Esophagus muscularis mucosa (tissue), 4 donors: ENCODE data around the gene PNPLA3. TPM values are rescaled to one million over a fixed set of nuclear protein-coding genes. Genes with fewer than 3 reads are reported as not detected.
A peak's percentile ranks its signal among the peaks of the same experiment; 100 is the strongest.

Experiments
- DNase-seq: peaks from one replicate; pipeline ENCODE4 v3.0.0-alpha.2; 2017; ENCODE audit errors: extremely low spot score
- H3K27ac ChIP-seq, 4 donors: fragments of 200-600 bp; sonication (generic); replicated peaks in 1 of 4; 1 replicate in 3 of 4; 2 replicates in 1 of 4; pipeline ENCODE4 v1.5.1; 2016 to 2019; ENCODE audit warnings: mild to moderate bottlenecking in 1 of 4
- H3K27me3 ChIP-seq, 4 donors: fragments of 200-600 bp; sonication (generic); one replicate each; pipeline versions ENCODE4 v1.5.1 to v1.6.0; 2016 to 2019
- H3K36me3 ChIP-seq, 4 donors: fragments of 200-600 bp; sonication (generic); one replicate each; pipeline ENCODE4 v1.5.1; 2016 to 2019
- H3K4me1 ChIP-seq, 4 donors: fragments of 200-600 bp; sonication (generic); one replicate each; pipeline ENCODE4 v1.5.1; 2016 to 2019
- H3K4me3 ChIP-seq, 4 donors: fragments of 200-600 bp; sonication (generic); 1 replicate in 2 of 4; 2 replicates in 2 of 4; pipeline ENCODE4 v1.5.1; 2016 to 2019; ENCODE audit warnings: mild to moderate bottlenecking in 4 of 4, moderate library complexity in 1 of 4
- H3K9me3 ChIP-seq, 4 donors: fragments of 200-600 bp; sonication (generic); 1 replicate in 3 of 4; 2 replicates in 1 of 4; pipeline ENCODE4 v1.5.1; 2016 to 2019
- EP300 ChIP-seq: sonication (generic); formaldehyde crosslinking; IDR thresholded peaks from one replicate; pipeline ENCODE4 v1.6.1; 2017; ENCODE audit warnings: antibody characterized with exemption
- POLR2A ChIP-seq: fragments of 450-650 bp; IDR thresholded peaks from one replicate; pipeline ENCODE4 v1.6.1; 2017; ENCODE audit warnings: antibody characterized with exemption, moderate library complexity, mild to moderate bottlenecking, low read depth
- POLR2AphosphoS5 ChIP-seq, 2 donors: sonication (generic); formaldehyde crosslinking; IDR thresholded peaks; one replicate each; pipeline ENCODE4 v1.6.1; 2017; ENCODE audit warnings: antibody characterized with exemption in 2 of 2
- WGBS: methylation state at CpG from one replicate; pipeline ENCODE4 v1.1.5; 2018; 5-methylcytosine and 5-hydroxymethylcytosine counted together
- intact Hi-C: fragments of 100-400 bp; cut with DNase I; formaldehyde crosslinking; loops from one replicate; pipeline ENCODE4 v1.15.1; 2023
- total RNA-seq, 4 donors: library from RNA; depleted of rRNA; stranded (reverse); fragments of >200 nt; gene quantifications; one replicate each; pipeline versions ENCODE4 v1.1.0 to v1.2.1, GENCODE V29; 2016
- TF ChIP-seq, protein P1 (sequence below), 3 experiments: fragments of 200-600 bp in 2 of 3; fragments of 450-650 bp in 1 of 3; sonication (generic) in 2 of 3; IDR thresholded peaks; one replicate each; pipeline ENCODE4 v1.5.1; 2017 to 2019; ENCODE audit warnings: antibody characterized with exemption in 3 of 3, mild to moderate bottlenecking in 2 of 3, moderate library complexity in 1 of 3

The PNPLA3 gene
- total RNA-seq, 4 donors from 2014 or later: 0.39 TPM; not detected in 3

- intact Hi-C loops: no loop called here
- no peak for DNase-seq
- Histone ChIP-seq H3K4me3 (no peak overlapping the region), H3K36me3 (no peaks in the 10 kb centered on the region), H3K27ac (no peak overlapping the region), H3K27me3 (peaks cover 0 to 83% (median 0%) of the 10 kb centered on the region in 4 donors), H3K4me1 (no peaks in the 10 kb centered on the region), H3K9me3 (no peaks in the 10 kb centered on the region)
- TF ChIP-seq POLR2AphosphoS5 (IDR thresholded peaks at IDR 0.05) (no peak), EP300 (no peak)
- TF ChIP-seq, protein P1, sequence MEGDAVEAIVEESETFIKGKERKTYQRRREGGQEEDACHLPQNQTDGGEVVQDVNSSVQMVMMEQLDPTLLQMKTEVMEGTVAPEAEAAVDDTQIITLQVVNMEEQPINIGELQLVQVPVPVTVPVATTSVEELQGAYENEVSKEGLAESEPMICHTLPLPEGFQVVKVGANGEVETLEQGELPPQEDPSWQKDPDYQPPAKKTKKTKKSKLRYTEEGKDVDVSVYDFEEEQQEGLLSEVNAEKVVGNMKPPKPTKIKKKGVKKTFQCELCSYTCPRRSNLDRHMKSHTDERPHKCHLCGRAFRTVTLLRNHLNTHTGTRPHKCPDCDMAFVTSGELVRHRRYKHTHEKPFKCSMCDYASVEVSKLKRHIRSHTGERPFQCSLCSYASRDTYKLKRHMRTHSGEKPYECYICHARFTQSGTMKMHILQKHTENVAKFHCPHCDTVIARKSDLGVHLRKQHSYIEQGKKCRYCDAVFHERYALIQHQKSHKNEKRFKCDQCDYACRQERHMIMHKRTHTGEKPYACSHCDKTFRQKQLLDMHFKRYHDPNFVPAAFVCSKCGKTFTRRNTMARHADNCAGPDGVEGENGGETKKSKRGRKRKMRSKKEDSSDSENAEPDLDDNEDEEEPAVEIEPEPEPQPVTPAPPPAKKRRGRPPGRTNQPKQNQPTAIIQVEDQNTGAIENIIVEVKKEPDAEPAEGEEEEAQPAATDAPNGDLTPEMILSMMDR (IDR thresholded peaks at IDR 0.05): peak in 2 of 3 experiments; percentile 11 to 12
- WGBS: 42% methylated on average over 8 of the region's 14 CpGs
These were observed 40.5 kb upstream of the PNPLA3 start for GRCh38 chr22:43883012-43883661.

DNA sequence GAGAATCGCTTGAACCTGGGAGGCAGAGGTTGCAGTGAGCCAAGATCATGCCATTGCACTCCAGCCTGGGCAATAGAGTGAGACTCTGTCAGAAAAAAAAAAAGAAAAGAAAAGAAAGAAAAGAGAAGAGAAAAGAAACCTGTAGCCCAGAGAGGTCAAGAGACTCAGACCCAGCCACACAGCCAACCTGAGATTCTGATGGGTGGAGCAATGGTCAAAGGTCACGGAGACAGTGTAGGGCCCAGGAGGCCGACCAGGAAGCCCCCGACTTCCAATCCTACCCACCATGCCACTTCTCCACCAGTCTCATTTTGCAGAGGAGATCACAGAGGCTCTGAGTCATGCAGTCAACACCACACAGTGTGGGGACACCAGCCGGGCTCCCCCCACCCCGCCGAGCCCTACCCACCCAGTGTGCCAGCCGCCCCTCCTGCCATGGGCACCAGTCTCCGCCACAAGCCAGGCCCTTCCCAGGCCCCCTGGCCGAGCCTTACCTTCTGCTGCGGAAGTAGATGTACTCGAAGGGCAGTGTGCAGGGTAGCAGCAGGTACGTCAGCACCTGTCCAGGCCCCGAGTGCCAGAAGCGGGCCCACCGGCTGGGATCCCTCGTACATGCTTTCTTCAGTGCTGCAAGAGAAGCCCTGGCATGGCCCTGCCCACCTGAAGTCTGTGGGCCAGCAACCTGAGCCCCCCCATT lies 39.7 kb upstream of the PNPLA3 start:
- Histone ChIP-seq H3K9me3 (no peaks in the 10 kb centered on the region), H3K4me3 (no peak overlapping the region), H3K27ac (no peak overlapping the region), H3K4me1 (no peaks in the 10 kb centered on the region), H3K36me3 (no peaks in the 10 kb centered on the region), H3K27me3 (peaks cover 0 to 81% (median 0%) of the 10 kb centered on the region in 4 donors)
- intact Hi-C loops: no loop called here
- TF ChIP-seq, protein P1 (IDR thresholded peaks at IDR 0.05): no peak
- TF ChIP-seq POLR2A: no peak
- no peak for TF ChIP-seq POLR2AphosphoS5 (IDR thresholded peaks at IDR 0.05)
- TF ChIP-seq EP300: no peak
- WGBS: 88% methylated on average over 4 of the region's 17 CpGs
- DNase-seq: no peak

DNA sequence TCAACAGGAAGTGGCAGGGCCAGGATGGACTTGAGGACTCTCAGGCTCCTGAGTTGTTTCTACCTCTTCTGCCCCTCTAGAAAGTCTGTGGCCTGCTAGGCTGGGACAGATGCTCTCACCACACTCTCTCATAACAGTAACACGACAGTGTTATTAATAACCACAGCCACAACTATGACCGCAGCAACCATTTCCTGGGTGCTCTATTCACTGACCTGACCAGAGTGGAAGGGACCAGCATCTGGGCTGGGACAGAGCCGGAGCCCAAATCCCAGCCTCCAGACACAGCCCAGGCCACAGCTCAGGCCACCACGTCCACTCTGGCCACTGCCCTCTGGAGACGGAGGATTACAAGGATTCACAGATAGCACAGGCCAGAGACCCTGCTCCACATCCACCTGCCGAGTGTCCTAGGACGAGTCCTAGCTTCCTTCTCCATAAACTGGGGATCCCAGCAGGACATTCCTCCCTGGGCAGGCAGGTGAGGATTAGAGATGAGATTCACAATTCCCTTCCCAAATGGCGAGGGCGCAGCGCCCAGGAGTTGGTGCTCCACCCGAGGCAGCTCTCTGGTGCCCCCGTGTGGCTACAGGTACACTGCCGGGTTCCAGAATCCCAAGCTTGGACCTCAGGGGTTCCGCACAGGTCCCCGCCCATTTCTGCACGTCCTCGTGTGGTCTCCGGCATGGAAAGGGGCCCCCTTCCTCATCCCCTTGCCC lies 38.8 kb upstream of the PNPLA3 start:
- intact Hi-C loops: no loop called here
- TF ChIP-seq, protein P1 (IDR thresholded peaks at IDR 0.05): peak; percentile 36 to 81 (median 58)
- no peak for TF ChIP-seq POLR2A

DNA sequence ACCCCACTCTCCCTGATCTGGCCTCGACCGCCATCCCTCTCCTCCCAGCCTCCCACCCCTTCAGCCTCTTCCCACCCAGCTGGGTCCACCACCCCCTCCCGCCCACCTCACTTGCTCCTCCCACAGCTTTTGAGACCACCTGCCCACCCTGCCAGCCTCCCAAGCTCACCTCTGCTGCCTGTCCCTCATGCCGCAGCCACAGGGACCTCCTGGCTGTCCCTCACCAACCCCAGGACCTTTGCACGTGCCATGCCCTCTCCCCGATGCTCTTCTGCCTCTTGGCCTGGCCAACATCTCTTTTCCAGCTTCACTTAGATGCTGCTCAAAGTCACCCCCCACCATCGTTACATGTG lies 38.3 kb upstream of the PNPLA3 start:
- TF ChIP-seq EP300 (no peak), POLR2AphosphoS5 (IDR thresholded peaks at IDR 0.05) (no peak), POLR2A (no peak)
- TF ChIP-seq, protein P1 (IDR thresholded peaks at IDR 0.05): no peak
- H3K4me3 ChIP-seq: no peak overlapping the region
- no peaks in the 10 kb centered on the region for H3K9me3 ChIP-seq
- WGBS: 72% methylated on average over 7 of the region's 7 CpGs
- peaks cover 0 to 83% (median 7%) of the 10 kb centered on the region in 4 donors for H3K27me3 ChIP-seq
- DNase-seq: no peak
- intact Hi-C loops: no loop called here
- no peaks in the 10 kb centered on the region for H3K36me3 ChIP-seq
- no peaks in the 10 kb centered on the region for H3K4me1 ChIP-seq
- H3K27ac ChIP-seq: no peak overlapping the region

More for the DNA sequence above, 38.8 kb upstream of the PNPLA3 start:
- DNase-seq: no peak
- Histone ChIP-seq H3K9me3 (no peaks in the 10 kb centered on the region), H3K4me1 (no peaks in the 10 kb centered on the region), H3K27me3 (peaks cover 0 to 83% (median 4%) of the 10 kb centered on the region in 4 donors), H3K27ac (no peak overlapping the region), H3K4me3 (no peak overlapping the region), H3K36me3 (no peaks in the 10 kb centered on the region)
- 34% methylated on average over 12 of the region's 18 CpGs for WGBS
